ENCODE data around the gene SLC10A6.

The SLC10A6 gene

GRCh38 chr4:86892636-86892960 is 43.4 kb upstream of the SLC10A6 start:
- Histone ChIP-seq H4K20me1 (ENCODE audit: insufficient read depth, low read length) (no peaks in the 10 kb centered on the region), H2AFZ (ENCODE audit: low read length) (peak overlapping the region; percentile 73), H3K27ac (ENCODE audit: low read length) (no peak overlapping the region), H3K36me3 (replicated peaks; ENCODE audit: insufficient read depth, low read length) (no peaks in the 10 kb centered on the region), H3K4me2 (ENCODE audit: low read depth, low read length) (peak overlapping the region; percentile 70), H3K4me3 (ENCODE audit: low read length) (peak overlapping the region; percentile 68), H3F3A (ENCODE audit: insufficient read depth, low read length) (no peaks in the 10 kb centered on the region), H3K9me3 (replicated peaks; ENCODE audit: insufficient read depth, low read length) (no peaks in the 10 kb centered on the region), H3K79me2 (ENCODE audit: low read length) (no peaks in the 10 kb centered on the region), H3K27me3 (replicated peaks; ENCODE audit: insufficient read depth, low read length) (no peaks in the 10 kb centered on the region), H3K9ac (ENCODE audit: low read length) (peak overlapping the region; percentile 53; the same call in 1 of the 2 replicates), H3K4me1 (ENCODE audit: low read length) (no peaks in the 10 kb centered on the region), H3K9me2 (replicated peaks; ENCODE audit: insufficient read depth, low read length) (no peaks in the 10 kb centered on the region)
- TF ChIP-seq CTCF (IDR thresholded peaks at IDR 0.05; ENCODE audit: low read length): no peak
- TF ChIP-seq EZH2phosphoT487 (IDR thresholded peaks at IDR 0.05; ENCODE audit: low read length): no peak
- no peak for TF ChIP-seq EZH2 (optimal IDR thresholded peaks at IDR 0.05; ENCODE audit: low read depth, low read length)
- DNase-seq: no peak

GRCh38 chr4:86891762-86892635 is 42.8 kb upstream of the SLC10A6 start, which contains the start of gene C4orf36:
Gene C4orf36, minus strand, starts transcription at chr4:86892422. Its CDS starts 902 bp downstream, at chr4:86891520.
- Histone ChIP-seq H3K4me1 (ENCODE audit: low read length) (no peaks in the 10 kb centered on the region), H3K9ac (ENCODE audit: low read length) (peak within 1 kb of the TSS; percentile 53; the same call in 1 of the 2 replicates), H3K4me3 (ENCODE audit: low read length) (peak within 1 kb of the TSS; percentile 68), H3K27me3 (replicated peaks; ENCODE audit: insufficient read depth, low read length) (no peaks in the 10 kb centered on the region), H3K9me2 (replicated peaks; ENCODE audit: insufficient read depth, low read length) (no peaks in the 10 kb centered on the region), H3K79me2 (ENCODE audit: low read length) (no peaks in the 10 kb centered on the region), H3K27ac (ENCODE audit: low read length) (no peak within 1 kb of the TSS), H4K20me1 (ENCODE audit: insufficient read depth, low read length) (no peaks in the 10 kb centered on the region), H3F3A (ENCODE audit: insufficient read depth, low read length) (no peaks in the 10 kb centered on the region), H3K9me3 (replicated peaks; ENCODE audit: insufficient read depth, low read length) (no peaks in the 10 kb centered on the region), H3K4me2 (ENCODE audit: low read depth, low read length) (peak within 1 kb of the TSS; percentile 70), H2AFZ (ENCODE audit: low read length) (peak within 1 kb of the TSS; percentile 73), H3K36me3 (replicated peaks; ENCODE audit: insufficient read depth, low read length) (no peaks in the 10 kb centered on the region)
- peak; percentile 59 for DNase-seq
- 0 out of 2 replicates have a peak, but pooled peaks have one; percentile 3 for TF ChIP-seq CTCF (IDR thresholded peaks at IDR 0.05; ENCODE audit: low read length)
- no peak for TF ChIP-seq EZH2phosphoT487 (IDR thresholded peaks at IDR 0.05; ENCODE audit: low read length)

- Histone ChIP-seq H3K9me2 (replicated peaks; ENCODE audit: insufficient read depth, low read length) (no peaks in the 10 kb centered on the region), H3K27ac (ENCODE audit: low read length) (no peak overlapping the region), H2AFZ (ENCODE audit: low read length) (no peak overlapping the region)
Measured at GRCh38 chr4:86890790-86891189, 41.6 kb upstream of the SLC10A6 start.

More at GRCh38 chr4:86890790-86891189, 41.6 kb upstream of the SLC10A6 start:
- Histone ChIP-seq H3K4me1 (ENCODE audit: low read length) (no peaks in the 10 kb centered on the region), H3K36me3 (replicated peaks; ENCODE audit: insufficient read depth, low read length) (no peaks in the 10 kb centered on the region), H3K4me2 (ENCODE audit: low read depth, low read length) (no peak overlapping the region), H3K9me3 (replicated peaks; ENCODE audit: insufficient read depth, low read length) (no peaks in the 10 kb centered on the region), H3K27me3 (replicated peaks; ENCODE audit: insufficient read depth, low read length) (no peaks in the 10 kb centered on the region), H4K20me1 (ENCODE audit: insufficient read depth, low read length) (no peaks in the 10 kb centered on the region), H3F3A (ENCODE audit: insufficient read depth, low read length) (no peaks in the 10 kb centered on the region), H3K79me2 (ENCODE audit: low read length) (no peaks in the 10 kb centered on the region), H3K9ac (ENCODE audit: low read length) (no peak overlapping the region), H3K4me3 (ENCODE audit: low read length) (no peak overlapping the region)
- TF ChIP-seq EZH2phosphoT487 (IDR thresholded peaks at IDR 0.05; ENCODE audit: low read length) (no peak), CTCF (IDR thresholded peaks at IDR 0.05; ENCODE audit: low read length) (no peak), EZH2 (optimal IDR thresholded peaks at IDR 0.05; ENCODE audit: low read depth, low read length) (no peak)
- no peak for DNase-seq
